A549 (cell line): ENCODE results near the gene ZNF420. TPM values are rescaled to one million over a fixed set of nuclear protein-coding genes. Genes with fewer than 3 reads are reported as not detected.
"Not testable (repeated sequence)": the region's sequence is repeated elsewhere in the genome, so short reads cannot be mapped to it uniquely, and the experiment has no call there.

ENCODE experiments used
- ATAC-seq, 2 experiments: fragments of 200-7000 bp in 1 of 2; fragments of >200 bp in 1 of 2; cut with Nextera tagmentation in 1 of 2; cut with Tn5 transposase in 1 of 2; 3 replicates each; pipeline versions ENCODE4 v1.8.0 to v1.9.1; 2018 to 2020; ENCODE audit warnings: mild to moderate bottlenecking in 1 of 2, moderate library complexity in 1 of 2
- CTCF ChIA-PET: fragments of 300-600 bp; sonication (Branson Sonifier 250); formaldehyde crosslinking; extraction: SDS; loops from one replicate; lab custom pipeline; 2021; ENCODE audit warnings: antibody characterized with exemption, inconsistent platforms; lab: Yijun Ruan, JAX
- POLR2A ChIA-PET: fragments of 350-600 bp; formaldehyde crosslinking; extraction: SDS; loops from one replicate; lab custom pipeline; 2021; ENCODE audit warnings: antibody characterized with exemption, inconsistent platforms; lab: Yijun Ruan, JAX
- DNase-seq, 2 experiments: peaks; one replicate each; pipeline versions ENCODE4 v3.0.0 to v3.0.0-alpha.2; 2011 to 2016; ENCODE audit warnings: low read depth in 1 of 2, low spot score in 1 of 2
- FAIRE-seq: peaks from 2 replicates; lab custom pipeline; 2011; peaks lifted over from hg19 to GRCh38; lab: Jason Lieb, UNC
- H3K27ac ChIP-seq, 2 experiments: fragments of >200 bp; sonication (Bioruptor Twin); formaldehyde crosslinking; 3 replicates each; pipeline ENCODE4 v1.5.1; 2016 to 2017
- H3K4me1 ChIP-seq: fragments of >200 bp; sonication (Bioruptor Twin); formaldehyde crosslinking; 3 replicates; pipeline ENCODE4 v1.6.1; 2016
- H3K4me2 ChIP-seq: fragments of >200 bp; sonication (Bioruptor Twin); formaldehyde crosslinking; 3 replicates; pipeline ENCODE4 v1.6.1; 2016
- H3K4me3 ChIP-seq: fragments of >200 bp; sonication (Bioruptor Twin); formaldehyde crosslinking; 3 replicates; pipeline ENCODE4 v1.5.1; 2016
- H3K9me3 ChIP-seq: fragments of >200 bp; sonication (Bioruptor Twin); formaldehyde crosslinking; 3 replicates; pipeline ENCODE4 v1.6.1; 2016
- ATOH8 ChIP-seq: fragments of 250-450 bp; sonication (Bioruptor Pico); IDR thresholded peaks from 2 replicates; pipeline ENCODE4 v1.5.0; 2020; ENCODE audit warnings: low read depth, mild to moderate bottlenecking, moderate library complexity
- BHLHE40 ChIP-seq: IDR thresholded peaks from 2 replicates; pipeline ENCODE4 v1.6.1; 2012; ENCODE audit warnings: low read depth, low read length, inconsistent platforms
- CBX2 ChIP-seq: fragments of 200-600 bp; sonication (generic); IDR thresholded peaks from 2 replicates; pipeline ENCODE4 v1.6.1; 2016; ENCODE audit warnings: low read depth, mild to moderate bottlenecking, borderline replicate concordance
- CEBPB ChIP-seq, 2 experiments: fragments of >200 bp in 1 of 2; sonication (Bioruptor Twin) in 1 of 2; formaldehyde crosslinking in 1 of 2; IDR thresholded peaks; 2 replicates each; pipeline ENCODE4 v1.6.1; 2012 to 2016
- CHD2 ChIP-seq: fragments of 150-350 bp; IDR thresholded peaks from 2 replicates; pipeline ENCODE4 v1.6.1; 2014; ENCODE audit warnings: low read length; ENCODE audit not compliant: partially characterized antibody
- EHMT2 ChIP-seq: fragments of 200-600 bp; sonication (generic); IDR thresholded peaks from 2 replicates; pipeline ENCODE4 v1.6.1; 2016; ENCODE audit warnings: antibody characterized with exemption, low read depth, mild to moderate bottlenecking, moderate library complexity
- EP300 ChIP-seq, 2 experiments: fragments of >200 bp; sonication (Bioruptor Twin); formaldehyde crosslinking; IDR thresholded peaks; 2 replicates in 1 of 2; 3 replicates in 1 of 2; pipeline ENCODE4 v1.6.1; 2016 to 2017
- ESRRA ChIP-seq: fragments of 150-350 bp; IDR thresholded peaks from 2 replicates; pipeline ENCODE4 v1.6.1; 2014; ENCODE audit warnings: mild to moderate bottlenecking, low read length, borderline replicate concordance
- FOSL2 ChIP-seq, 2 experiments: fragments of 450-650 bp in 1 of 2; fragments of >200 bp in 1 of 2; sonication (Bioruptor Twin) in 1 of 2; formaldehyde crosslinking; IDR thresholded peaks; 2 replicates each; pipeline versions ENCODE4 v1.5.0 to v1.6.1; 2016 to 2020; ENCODE audit warnings: mild to moderate bottlenecking in 1 of 2, moderate library complexity in 1 of 2
- FOXS1 ChIP-seq: fragments of 250-450 bp; sonication (Bioruptor Pico); IDR thresholded peaks from 2 replicates; pipeline ENCODE4 v1.5.0; 2020; ENCODE audit warnings: mild to moderate bottlenecking, moderate library complexity
- GATA3 ChIP-seq: IDR thresholded peaks from 2 replicates; pipeline ENCODE4 v1.6.1; 2012; ENCODE audit warnings: borderline replicate concordance
- HES2 ChIP-seq: fragments of >200 bp; sonication (Bioruptor Twin); formaldehyde crosslinking; IDR thresholded peaks from 2 replicates; pipeline ENCODE4 v1.6.1; 2016
- HOXA7 ChIP-seq: fragments of 250-450 bp; sonication (Bioruptor Pico); IDR thresholded peaks from 2 replicates; pipeline ENCODE4 v1.5.0; 2020; ENCODE audit warnings: mild to moderate bottlenecking, moderate library complexity
- HOXB13 ChIP-seq: fragments of 250-450 bp; sonication (Bioruptor Pico); IDR thresholded peaks from 2 replicates; pipeline ENCODE4 v1.5.0; 2020; ENCODE audit warnings: low read depth, mild to moderate bottlenecking, moderate library complexity
- HOXB5 ChIP-seq: fragments of 250-450 bp; sonication (Bioruptor Pico); IDR thresholded peaks from 2 replicates; pipeline ENCODE4 v1.5.0; 2020; ENCODE audit warnings: mild to moderate bottlenecking, moderate library complexity
- JUN ChIP-seq, 2 experiments: fragments of >200 bp; sonication (Bioruptor Twin); formaldehyde crosslinking; IDR thresholded peaks; 2 replicates in 1 of 2; 3 replicates in 1 of 2; pipeline ENCODE4 v1.6.1; 2016 to 2017
- KDM1A ChIP-seq: fragments of 200-600 bp; sonication (generic); IDR thresholded peaks from 2 replicates; pipeline ENCODE4 v1.6.1; 2016; ENCODE audit warnings: low read depth, mild to moderate bottlenecking
- KDM5A ChIP-seq: fragments of 200-600 bp; sonication (generic); IDR thresholded peaks from 2 replicates; pipeline ENCODE4 v1.6.1; 2016; ENCODE audit warnings: antibody characterized with exemption, mild to moderate bottlenecking
- MAX ChIP-seq: IDR thresholded peaks from 2 replicates; pipeline ENCODE4 v1.6.1; 2012
- NFE2L2 ChIP-seq: fragments of 150-350 bp; conservative IDR thresholded peaks from 2 replicates; pipeline ENCODE4 v1.6.1; 2014; ENCODE audit warnings: low read length
- PHF8 ChIP-seq: fragments of 200-600 bp; sonication (generic); IDR thresholded peaks from 2 replicates; pipeline ENCODE4 v1.6.1; 2016; ENCODE audit warnings: low read depth, mild to moderate bottlenecking, antibody characterized with exemption, moderate library complexity, borderline replicate concordance
- RARB ChIP-seq: fragments of 250-450 bp; sonication (Bioruptor Pico); IDR thresholded peaks from 2 replicates; pipeline ENCODE4 v1.8.0; 2021; ENCODE audit warnings: mild to moderate bottlenecking, moderate library complexity
- RCOR1 ChIP-seq: fragments of 150-350 bp; IDR thresholded peaks from 2 replicates; pipeline ENCODE4 v1.6.1; 2014; ENCODE audit warnings: antibody characterized with exemption, low read length, low read depth
- REST ChIP-seq: fragments of 200-600 bp; sonication (generic); IDR thresholded peaks from 2 replicates; pipeline ENCODE4 v1.6.1; 2016; ENCODE audit warnings: antibody characterized with exemption, mild to moderate bottlenecking, moderate library complexity
- RNF2 ChIP-seq: fragments of 200-600 bp; sonication (generic); IDR thresholded peaks from 2 replicates; pipeline ENCODE4 v1.6.1; 2016; ENCODE audit warnings: low read depth, mild to moderate bottlenecking, antibody characterized with exemption, moderate library complexity, borderline replicate concordance
- SMC3 ChIP-seq: fragments of >200 bp; sonication (Bioruptor Twin); formaldehyde crosslinking; IDR thresholded peaks from 3 replicates; pipeline ENCODE4 v1.6.1; 2018; ENCODE audit warnings: inconsistent platforms
- SREBF2 ChIP-seq: fragments of 450-650 bp; IDR thresholded peaks from 2 replicates; pipeline ENCODE4 v1.6.1; 2014; ENCODE audit warnings: mild to moderate bottlenecking, moderate library complexity
- TP53 ChIP-seq: fragments of 250-450 bp; sonication (Bioruptor Pico); IDR thresholded peaks from 2 replicates; pipeline ENCODE4 v1.5.0; 2021; ENCODE audit warnings: mild to moderate bottlenecking, moderate library complexity
- USF2 ChIP-seq: fragments of 450-650 bp; IDR thresholded peaks from 2 replicates; pipeline ENCODE4 v1.6.1; 2014; ENCODE audit warnings: antibody characterized with exemption
- WGBS: methylation state at CpG from one replicate; pipeline ENCODE4 v1.1.6; 2017; ENCODE audit errors: missing lambda C conversion rate; 5-methylcytosine and 5-hydroxymethylcytosine counted together
- polyA plus RNA-seq, 4 experiments: library from polyadenylated mRNA; depleted of rRNA in 3 of 4; stranded (reverse); fragments of >200 nt; fragmentation: RNase III in 1 of 4; extraction: RNeasy Plus Mini Kit Qiagen cat#74134 plus additional on column Dnase treatment in 1 of 4; gene quantifications; 2 replicates in 3 of 4; 3 replicates in 1 of 4; pipeline ENCODE4 v1.2.3, GENCODE V29; 2011 to 2017

Gene ZNF420
- polyA plus RNA-seq, 2 of the 4 experiments (the other 2 are of a cell fraction): 5.9 to 8.6 TPM

- H3K4me1 ChIP-seq: no peaks in the 10 kb centered on the region
- CTCF ChIA-PET: interaction anchor here (0.6 kb wide), 1 partner anchor 103 kb away, joined by 4 read pairs; no protein-coding TSS in a partner anchor
- DNase-seq (no peak), ATAC-seq (no peak), FAIRE-seq (no peak)
- no peak for TF ChIP-seq RNF2
- TF ChIP-seq RCOR1: no peak
- no peak for TF ChIP-seq HOXB13 (CRISPR knock-in tag)
- no peak for TF ChIP-seq CEBPB (IDR thresholded peaks at IDR 0.05)
- no peak for TF ChIP-seq FOSL2 (IDR thresholded peaks at IDR 0.05)
- no peak for TF ChIP-seq FOSL2 (CRISPR knock-in tag; IDR thresholded peaks at IDR 0.05)
- TF ChIP-seq HES2: no peak
- no peak for TF ChIP-seq SMC3
- no peak for TF ChIP-seq RARB (CRISPR knock-in tag)
- peaks cover 63% of the 10 kb centered on the region for H3K9me3 ChIP-seq
- H3K27ac ChIP-seq: no peak overlapping the region
- no peak overlapping the region for H3K4me2 ChIP-seq
- POLR2A ChIA-PET: no interaction called here
- no peak overlapping the region for H3K4me3 ChIP-seq
- 52% methylated on average over 22 of the region's 22 CpGs for WGBS
Observed at GRCh38 chr19:37055330-37055729, 22.9 kb upstream of the ZNF420 start.

GRCh38 chr19:37056776-37057175 is 21.5 kb upstream of the ZNF420 start:
- FAIRE-seq: no peak
- DNase-seq: no peak
- Histone ChIP-seq H3K4me3 (no peak overlapping the region), H3K27ac (no peak overlapping the region), H3K4me2 (no peak overlapping the region), H3K4me1 (no peaks in the 10 kb centered on the region), H3K9me3 (peaks cover 76% of the 10 kb centered on the region)
- TF ChIP-seq NFE2L2 (no peak), EHMT2 (no peak), KDM1A (no peak), SREBF2 (no peak), KDM5A (no peak)
- CTCF ChIA-PET: no interaction called here
- 65% methylated on average over 24 of the region's 24 CpGs for WGBS
- no peak for ATAC-seq
- POLR2A ChIA-PET: no interaction called here

- Histone ChIP-seq H3K4me2 (no peak overlapping the region), H3K4me3 (no peak overlapping the region), H3K4me1 (no peaks in the 10 kb centered on the region), H3K27ac (no peak overlapping the region), H3K9me3 (peaks cover 90% of the 10 kb centered on the region)
- CTCF ChIA-PET: no interaction called here
- POLR2A ChIA-PET: no interaction called here
- 83% methylated on average over 39 of the region's 39 CpGs for WGBS
- no peak for TF ChIP-seq ESRRA
- no peak for TF ChIP-seq HOXB5
- no peak for TF ChIP-seq FOXS1 (CRISPR knock-in tag)
- no peak for TF ChIP-seq CHD2
- TF ChIP-seq GATA3: no peak
- no peak for TF ChIP-seq MAX
- no peak for TF ChIP-seq EP300 (IDR thresholded peaks at IDR 0.05)
- TF ChIP-seq EHMT2: no peak
- no peak for TF ChIP-seq BHLHE40
- TF ChIP-seq REST: no peak
- TF ChIP-seq HOXA7 (CRISPR knock-in tag): no peak
- no peak for TF ChIP-seq PHF8
- TF ChIP-seq CBX2: no peak
- TF ChIP-seq JUN (IDR thresholded peaks at IDR 0.05): no peak
- no peak for TF ChIP-seq USF2
- TF ChIP-seq ATOH8 (CRISPR knock-in tag): no peak
- TF ChIP-seq TP53 (CRISPR knock-in tag): no peak
- DNase-seq: no peak
- ATAC-seq: no peak
- FAIRE-seq: no peak
Observed at GRCh38 chr19:37059142-37059541, 19.1 kb upstream of the ZNF420 start.

GRCh38 chr19:37064886-37065285 is 13.3 kb upstream of the ZNF420 start:
- 13% methylated on average over 4 of the region's 4 CpGs for WGBS
- H3K9me3 ChIP-seq: peaks cover 84% of the 10 kb centered on the region
- DNase-seq, POLR2A ChIA-PET, FAIRE-seq, H3K4me3 ChIP-seq, H3K4me2 ChIP-seq, H3K27ac ChIP-seq, ATAC-seq, H3K4me1 ChIP-seq, CTCF ChIA-PET: not testable (repeated sequence)
